B cell (primary cell): Measurements from ENCODE around the gene ZNF750. TPM values are rescaled to one million over a fixed set of nuclear protein-coding genes. Genes with fewer than 3 reads are reported as not detected.

Experiments used
- ATAC-seq: fragments of 200-7000 bp; cut with Tn5 transposase; one replicate; pipeline ENCODE4 v1.10.0; 2021; ENCODE audit warnings: low read depth, mild to moderate bottlenecking, moderate number of reproducible peaks, moderate library complexity
- CTCF ChIA-PET: fragments of 350-600 bp; sonication (Branson Sonifier 250); formaldehyde crosslinking; loops from one replicate; lab custom pipeline; 2021; ENCODE audit warnings: antibody characterized with exemption, inconsistent platforms; lab: Charles Lee
- POLR2A ChIA-PET: fragments of 350-600 bp; sonication (Branson Sonifier 250); formaldehyde crosslinking; loops from one replicate; lab custom pipeline; 2021; ENCODE audit warnings: antibody characterized with exemption; lab: Charles Lee
- DNase-seq: peaks from one replicate; pipeline ENCODE4 v3.0.0; 2013
- H2AFZ ChIP-seq: 2 replicates; pipeline ENCODE4 v1.6.1; 2012; ENCODE audit warnings: mild to moderate bottlenecking, low read depth, low read length; ENCODE audit not compliant: insufficient read depth, poor library complexity, severe bottlenecking
- H3K27ac ChIP-seq, 2 donors: 1 replicate in 1 of 2; 2 replicates in 1 of 2; pipeline ENCODE4 v1.5.1; 2012 to 2013; ENCODE audit warnings: low read length in 2 of 2, mild to moderate bottlenecking in 2 of 2, moderate library complexity in 1 of 2
- H3K27me3 ChIP-seq, 4 experiments: fragments of 200-600 bp in 1 of 4; sonication (generic) in 1 of 4; replicated peaks in 1 of 4; 1 replicate in 2 of 4; 2 replicates in 2 of 4; pipeline versions ENCODE4 v1.6.1 to v1.7.0; 2013 to 2016; ENCODE audit warnings: low read length in 3 of 4, mild to moderate bottlenecking in 2 of 4, mixed read lengths in 1 of 4, moderate library complexity in 1 of 4; ENCODE audit not compliant: insufficient read depth in 4 of 4, control insufficient read depth in 3 of 4; ENCODE audit errors: control extremely low read depth in 1 of 4
- H3K36me3 ChIP-seq, 2 experiments: replicated peaks in 1 of 2; 1 replicate in 1 of 2; 2 replicates in 1 of 2; pipeline versions ENCODE4 v1.6.1 to v1.7.1; 2013; ENCODE audit warnings: low read length in 1 of 2; ENCODE audit not compliant: insufficient read depth in 2 of 2, control insufficient read depth in 1 of 2; ENCODE audit errors: control extremely low read depth in 1 of 2, extremely low read depth in 1 of 2
- H3K4me1 ChIP-seq, 2 donors: fragments of 200-600 bp in 1 of 2; sonication (generic) in 1 of 2; 1 replicate in 1 of 2; 2 replicates in 1 of 2; pipeline versions ENCODE4 v1.5.1 to v1.6.1; 2013 to 2017; ENCODE audit warnings: low read length in 2 of 2; ENCODE audit not compliant: control insufficient read depth in 2 of 2, insufficient read depth in 2 of 2
- H3K4me2 ChIP-seq: replicated peaks from 2 replicates; pipeline ENCODE3; 2012; ENCODE audit warnings: mild to moderate bottlenecking, low read depth, low read length; ENCODE audit not compliant: poor library complexity, severe bottlenecking
- H3K4me3 ChIP-seq, 5 experiments: fragments of 200-600 bp in 1 of 5; sonication (generic) in 1 of 5; 1 replicate in 3 of 5; 2 replicates in 2 of 5; pipeline versions ENCODE4 v1.5.1 to v1.7.0; 2011 to 2016; ENCODE audit warnings: low read length in 4 of 5, mild to moderate bottlenecking in 4 of 5, low read depth in 2 of 5, control low read depth in 1 of 5, moderate library complexity in 1 of 5; ENCODE audit not compliant: insufficient read depth in 1 of 5; ENCODE audit errors: control extremely low read depth in 1 of 5, extremely low read depth in 1 of 5
- H3K79me2 ChIP-seq: fragments of 200-600 bp; sonication (generic); one replicate; pipeline ENCODE4 v1.6.0; 2016; ENCODE audit warnings: low read length; ENCODE audit not compliant: control insufficient read depth, insufficient read depth
- H3K9ac ChIP-seq: fragments of 200-600 bp; sonication (generic); 2 replicates; pipeline ENCODE4 v1.6.1; 2017; ENCODE audit warnings: mild to moderate bottlenecking, low read length, moderate library complexity
- H3K9me3 ChIP-seq, 3 donors: one replicate each; pipeline versions ENCODE4 v1.6.1 to v1.7.1; 2013; ENCODE audit warnings: low read length in 2 of 3; ENCODE audit not compliant: control insufficient read depth in 2 of 3, insufficient read depth in 1 of 3; ENCODE audit errors: control extremely low read depth in 1 of 3
- H4K20me1 ChIP-seq: 2 replicates; pipeline ENCODE4 v1.6.0; 2012; ENCODE audit warnings: mild to moderate bottlenecking, low read length; ENCODE audit not compliant: insufficient read depth, control insufficient read depth, poor library complexity, severe bottlenecking
- H3K27ac Mint-ChIP-seq: one replicate; pipeline ENCODE4 v1.8.0; 2021; ENCODE audit warnings: mixed read lengths
- H3K27me3 Mint-ChIP-seq: one replicate; pipeline ENCODE4 v1.8.0; 2021; ENCODE audit warnings: mixed read lengths
- H3K4me1 Mint-ChIP-seq: one replicate; pipeline ENCODE4 v1.8.0; 2021; ENCODE audit warnings: mixed read lengths
- H3K4me3 Mint-ChIP-seq: one replicate; pipeline ENCODE4 v1.8.0; 2021; ENCODE audit warnings: mixed read lengths
- H3K9me3 Mint-ChIP-seq: one replicate; pipeline ENCODE4 v1.8.0; 2022; ENCODE audit warnings: mixed read lengths; ENCODE audit not compliant: insufficient read depth
- EZH2 ChIP-seq: IDR thresholded peaks from 2 replicates; pipeline ENCODE4 v1.6.1; 2012; ENCODE audit warnings: borderline replicate concordance, low read depth, mild to moderate bottlenecking, moderate library complexity, low read length; ENCODE audit not compliant: insufficient read depth, poor library complexity, severe bottlenecking
- WGBS: methylation state at CpG from one replicate; pipeline ENCODE4 v1.1.5; 2013; ENCODE audit warnings: missing lambda C conversion rate; ENCODE audit not compliant: insufficient coverage; 5-methylcytosine and 5-hydroxymethylcytosine counted together
- intact Hi-C: fragments of 100-400 bp; cut with micrococcal nuclease; formaldehyde crosslinking; loops from one replicate; pipeline ENCODE4 v1.10.0; 2022
- polyA plus RNA-seq: library from polyadenylated mRNA; depleted of rRNA; stranded (reverse); fragments of >200 nt; gene quantifications from 2 replicates; pipeline ENCODE4 v1.2.3, GENCODE V29; 2012
- total RNA-seq, 2 donors: library from RNA; stranded (reverse); fragments of 120-200 nt in 1 of 2; gene quantifications; 1 replicate in 1 of 2; 2 replicates in 1 of 2; pipeline versions ENCODE4 v1.2.3 to v1.2.4, GENCODE V29; 2013 to 2022
- TF ChIP-seq, protein P1 (sequence below): fragments of 200-600 bp; IDR thresholded peaks from one replicate; pipeline ENCODE4 v1.8.0; 2022; ENCODE audit warnings: antibody characterized with exemption, mild to moderate bottlenecking

Gene ZNF750
- total and polyA plus RNA-seq, 2 donors (not counting 1 experiment from before 2014, with no cell fraction given): not detected

- ChIA-PET POLR2A (interaction anchor here (0.9 to 3.8 kb wide), 4 partner anchors 12 to 67 kb away, joined by 3 to 22 read pairs (median 8); no protein-coding TSS in a partner anchor), CTCF (interaction anchor here (0.6 to 4.1 kb wide), 10 partner anchors 16 to 382 kb away, joined by 3 to 39 read pairs (median 5); no protein-coding TSS in a partner anchor)
- Mint-ChIP-seq H3K9me3 (peaks cover 6% of the 10 kb centered on the region), H3K4me3 (peak overlapping the region; percentile 60), H3K4me1 (peaks cover 34% of the 10 kb centered on the region), H3K27ac (peak overlapping the region; percentile 81), H3K27me3 (no peaks in the 10 kb centered on the region)
- H3K4me1 ChIP-seq: peaks cover 24 to 34% of the 10 kb centered on the region in 2 donors
- no peaks in the 10 kb centered on the region for H3K27me3 ChIP-seq
- no peak overlapping the region for H2AFZ ChIP-seq
- peak overlapping the region; percentile 56 for H3K4me2 ChIP-seq
- DNase-seq (peak; percentile 25), ATAC-seq (peak; percentile 29)
- peaks cover 0 to 9% of the 10 kb centered on the region in 2 experiments for H3K36me3 ChIP-seq
- H4K20me1 ChIP-seq: no peaks in the 10 kb centered on the region
- H3K4me3 ChIP-seq: no peak overlapping the region
- no peak for TF ChIP-seq EZH2
- TF ChIP-seq, protein P1, sequence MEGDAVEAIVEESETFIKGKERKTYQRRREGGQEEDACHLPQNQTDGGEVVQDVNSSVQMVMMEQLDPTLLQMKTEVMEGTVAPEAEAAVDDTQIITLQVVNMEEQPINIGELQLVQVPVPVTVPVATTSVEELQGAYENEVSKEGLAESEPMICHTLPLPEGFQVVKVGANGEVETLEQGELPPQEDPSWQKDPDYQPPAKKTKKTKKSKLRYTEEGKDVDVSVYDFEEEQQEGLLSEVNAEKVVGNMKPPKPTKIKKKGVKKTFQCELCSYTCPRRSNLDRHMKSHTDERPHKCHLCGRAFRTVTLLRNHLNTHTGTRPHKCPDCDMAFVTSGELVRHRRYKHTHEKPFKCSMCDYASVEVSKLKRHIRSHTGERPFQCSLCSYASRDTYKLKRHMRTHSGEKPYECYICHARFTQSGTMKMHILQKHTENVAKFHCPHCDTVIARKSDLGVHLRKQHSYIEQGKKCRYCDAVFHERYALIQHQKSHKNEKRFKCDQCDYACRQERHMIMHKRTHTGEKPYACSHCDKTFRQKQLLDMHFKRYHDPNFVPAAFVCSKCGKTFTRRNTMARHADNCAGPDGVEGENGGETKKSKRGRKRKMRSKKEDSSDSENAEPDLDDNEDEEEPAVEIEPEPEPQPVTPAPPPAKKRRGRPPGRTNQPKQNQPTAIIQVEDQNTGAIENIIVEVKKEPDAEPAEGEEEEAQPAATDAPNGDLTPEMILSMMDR: no peak
- no peak overlapping the region for H3K27ac ChIP-seq
- 56% methylated on average over 4 of the region's 5 CpGs for WGBS
- H3K79me2 ChIP-seq: no peaks in the 10 kb centered on the region
- H3K9me3 ChIP-seq: peaks cover 0 to 12% (median 6%) of the 10 kb centered on the region in 3 donors
- H3K9ac ChIP-seq: no peak overlapping the region
- intact Hi-C loops: no loop called here
Observed at GRCh38 chr17:82817947-82818346, 21.9 kb downstream of the ZNF750 start.

- WGBS: 100% methylated on average over 1 of the region's 7 CpGs
- Mint-ChIP-seq H3K27ac (peak overlapping the region; percentile 20), H3K9me3 (peaks cover 6% of the 10 kb centered on the region), H3K4me3 (no peak overlapping the region), H3K27me3 (no peaks in the 10 kb centered on the region), H3K4me1 (peaks cover 34% of the 10 kb centered on the region)
- Histone ChIP-seq H3K4me1 (peaks cover 24 to 34% of the 10 kb centered on the region in 2 donors), H2AFZ (no peak overlapping the region), H3K36me3 (peaks cover 0 to 9% of the 10 kb centered on the region in 2 experiments), H3K79me2 (no peaks in the 10 kb centered on the region), H3K27me3 (no peaks in the 10 kb centered on the region), H3K9ac (no peak overlapping the region), H3K4me3 (no peak overlapping the region), H3K9me3 (peaks cover 0 to 12% (median 6%) of the 10 kb centered on the region in 3 donors), H3K27ac (no peak overlapping the region), H4K20me1 (no peaks in the 10 kb centered on the region), H3K4me2 (no peak overlapping the region)
- ChIA-PET CTCF (no interaction called here), POLR2A (no interaction called here)
- no peak for ATAC-seq
- intact Hi-C loops: no loop called here
- TF ChIP-seq, protein P1: no peak
- TF ChIP-seq EZH2: no peak
- DNase-seq: no peak
Observed at GRCh38 chr17:82816358-82816757, 23.5 kb downstream of the ZNF750 start.
